Activated CD4-positive, alpha-beta T cell treated with anti-CD3 and anti-CD28 coated beads, Interleukin-10, Interleukin-2, amounts not matched to agents 100 ng/mL and 50 ng/mL, durations not matched to agents 16 hours and 8 hours (primary cell): ENCODE measurements around the gene INSIG1.

ENCODE experiments used
- DNase-seq: peaks from one replicate; pipeline ENCODE4 v3.0.0-alpha.2; 2020

Gene INSIG1

DNA sequence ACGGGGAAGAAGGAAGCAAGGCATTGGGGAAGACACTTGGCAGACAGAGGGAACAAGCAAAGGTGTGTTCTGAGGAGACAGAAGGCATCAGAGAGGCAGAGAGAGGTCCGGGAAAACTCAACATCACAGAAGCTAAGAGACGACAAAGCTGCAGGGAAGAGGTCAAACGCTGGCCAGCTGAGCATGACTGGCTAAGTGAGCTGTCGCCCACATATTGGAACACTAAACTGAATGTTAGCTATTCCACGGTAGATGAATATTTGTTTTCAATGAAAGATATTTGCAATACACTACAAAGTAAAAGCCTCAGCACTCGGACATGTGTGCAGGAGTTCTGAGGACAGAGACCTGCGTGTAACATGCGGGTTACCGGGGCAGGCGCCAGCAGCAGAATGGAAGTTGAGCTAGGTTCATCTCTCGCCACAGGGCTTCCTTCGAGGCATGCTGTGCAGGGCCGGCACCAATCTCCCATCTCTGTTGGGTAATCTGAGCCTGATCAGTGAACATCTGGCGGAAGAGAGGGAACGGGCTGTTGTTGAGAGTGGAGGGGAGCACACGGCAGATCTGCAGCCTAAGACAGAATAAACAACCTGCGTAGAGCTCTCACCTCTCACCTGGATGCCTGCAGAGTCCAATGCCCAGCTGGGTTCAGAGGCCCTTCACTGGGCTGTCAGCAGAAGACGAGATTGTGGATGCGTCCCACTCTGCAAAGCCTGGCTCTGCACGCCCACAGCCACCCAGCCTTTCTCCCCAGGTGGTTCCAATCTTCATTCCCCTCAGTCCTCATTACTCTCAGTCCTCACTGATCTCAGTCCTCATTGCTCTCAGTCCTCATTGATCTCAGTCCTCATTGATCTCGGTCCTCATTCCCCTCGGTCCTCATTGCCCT is 35.9 kb downstream of the INSIG1 start:
- no peak for DNase-seq

DNA sequence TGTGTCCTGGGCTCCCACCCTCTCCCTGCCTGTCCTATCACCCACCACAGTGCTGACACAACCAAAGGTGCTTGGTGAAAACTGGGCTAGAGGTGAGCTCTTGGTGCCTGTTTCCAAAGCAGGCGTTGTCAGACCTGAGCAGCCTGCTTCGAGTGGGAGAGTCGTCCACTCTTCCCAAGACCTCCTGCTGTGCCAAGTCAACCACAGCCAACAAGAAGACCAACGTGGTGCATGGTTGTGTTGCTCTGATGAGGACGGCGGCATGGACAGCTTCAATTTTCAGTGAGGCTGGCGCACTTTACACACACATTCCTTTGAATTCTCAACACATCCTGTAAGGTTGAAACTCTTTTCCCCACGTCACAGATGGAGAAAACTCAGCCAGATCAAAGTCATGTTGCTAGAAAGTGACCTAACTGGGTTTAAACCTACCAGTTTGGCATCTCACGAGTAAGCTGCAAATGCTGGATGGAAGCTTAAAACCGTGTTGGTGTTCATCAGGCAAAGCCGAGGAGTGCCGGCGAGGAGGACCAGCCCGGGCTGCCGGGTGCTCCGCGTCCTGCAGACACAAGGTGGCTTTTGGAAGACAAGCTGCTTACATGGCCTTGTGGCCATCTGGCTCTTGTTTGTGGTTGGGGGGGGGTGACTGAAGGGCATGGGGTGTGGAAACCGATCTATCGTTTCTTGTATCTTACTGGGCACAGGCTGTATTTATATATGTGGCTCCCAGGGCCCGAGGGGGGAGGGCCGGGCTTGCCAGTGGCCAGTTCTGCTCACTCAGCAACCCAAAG is 39.3 kb downstream of the INSIG1 start:
- DNase-seq: no peak

DNA sequence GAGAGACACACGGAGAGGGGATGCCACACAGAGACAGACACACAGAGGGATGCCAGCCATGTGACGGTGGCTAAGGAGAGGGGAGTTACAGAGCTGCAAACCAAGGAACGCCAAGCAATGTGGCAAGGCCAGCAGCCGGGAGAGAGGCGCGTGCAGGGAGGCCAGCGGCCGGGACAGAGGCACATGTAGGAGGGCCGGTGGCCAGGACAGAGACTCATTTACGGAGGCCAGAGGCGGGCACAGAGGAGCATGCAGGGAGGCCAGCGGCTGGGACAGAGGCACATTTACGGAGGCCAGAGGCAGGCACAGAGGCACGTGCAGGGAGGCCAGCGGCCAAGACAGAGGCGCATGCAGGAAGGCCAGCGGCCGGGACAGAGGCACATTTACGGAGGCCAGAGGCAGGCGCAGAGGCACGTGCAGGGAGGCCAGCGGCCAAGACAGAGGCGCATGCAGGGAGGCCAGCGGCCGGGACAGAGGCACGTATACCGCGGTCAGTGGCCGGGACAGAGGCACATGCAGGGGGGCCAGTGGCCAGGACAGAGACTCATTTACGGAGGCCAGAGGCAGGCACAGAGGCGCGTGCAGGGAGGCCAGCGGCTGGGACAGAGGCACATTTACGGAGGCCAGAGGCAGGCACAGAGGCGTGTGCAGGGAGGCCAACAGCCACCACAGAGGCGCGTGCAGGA is 40.4 kb downstream of the INSIG1 start:
- no peak for DNase-seq

DNA sequence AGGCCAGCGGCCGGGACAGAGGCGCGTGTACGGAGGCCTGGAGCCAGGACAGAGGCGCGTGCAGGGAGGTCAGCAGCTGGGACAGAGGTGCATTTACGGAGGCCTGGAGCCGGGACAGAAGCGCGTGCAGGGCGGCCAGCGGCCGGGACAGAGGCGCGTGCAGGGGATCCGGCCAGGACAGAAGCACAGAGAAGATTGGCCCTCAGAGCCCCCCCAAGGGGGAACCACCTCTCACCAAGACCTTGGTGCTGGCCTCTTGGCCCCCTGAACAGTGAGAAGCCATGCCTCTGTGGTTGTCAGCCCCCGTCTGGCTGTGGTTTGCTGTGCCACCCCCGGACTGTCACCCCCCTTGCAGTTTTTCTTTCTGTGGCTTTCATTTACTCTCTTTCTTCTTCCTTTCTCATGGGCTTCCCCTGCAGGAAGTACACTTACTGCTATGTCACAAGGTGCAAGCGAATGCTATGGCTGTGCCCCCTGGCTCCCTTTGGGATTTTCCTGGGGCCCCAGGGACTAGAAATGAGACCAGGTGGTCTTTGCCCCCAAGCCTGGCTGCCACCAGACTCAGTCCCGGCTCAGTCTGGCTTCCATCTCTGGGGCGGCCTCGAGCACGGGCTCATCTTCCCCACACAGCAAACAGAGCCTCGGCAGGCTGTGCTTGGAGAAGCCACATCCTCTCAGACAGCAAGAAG is 41.1 kb downstream of the INSIG1 start:
- no peak for DNase-seq

DNA sequence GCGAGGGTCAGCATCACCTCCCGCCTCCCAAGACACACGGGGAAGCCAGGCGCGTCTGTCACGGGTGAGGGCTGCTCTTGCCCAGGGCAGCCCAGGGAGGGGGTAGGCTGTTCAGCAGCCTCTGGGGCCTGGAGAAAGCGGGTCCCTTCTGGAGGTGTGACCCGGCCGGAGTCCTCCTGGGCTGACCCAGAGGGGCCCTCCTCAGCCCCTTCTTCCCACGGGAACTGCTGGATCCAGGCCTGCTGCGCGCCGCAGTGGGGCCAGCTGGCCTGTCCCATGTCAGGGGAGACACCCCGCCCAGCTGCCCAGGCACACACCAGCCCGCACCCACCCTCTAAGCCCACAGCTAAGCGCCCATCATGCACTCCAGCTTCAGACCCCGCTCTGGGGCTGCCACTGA is 41.8 kb downstream of the INSIG1 start:
- DNase-seq: no peak

DNA sequence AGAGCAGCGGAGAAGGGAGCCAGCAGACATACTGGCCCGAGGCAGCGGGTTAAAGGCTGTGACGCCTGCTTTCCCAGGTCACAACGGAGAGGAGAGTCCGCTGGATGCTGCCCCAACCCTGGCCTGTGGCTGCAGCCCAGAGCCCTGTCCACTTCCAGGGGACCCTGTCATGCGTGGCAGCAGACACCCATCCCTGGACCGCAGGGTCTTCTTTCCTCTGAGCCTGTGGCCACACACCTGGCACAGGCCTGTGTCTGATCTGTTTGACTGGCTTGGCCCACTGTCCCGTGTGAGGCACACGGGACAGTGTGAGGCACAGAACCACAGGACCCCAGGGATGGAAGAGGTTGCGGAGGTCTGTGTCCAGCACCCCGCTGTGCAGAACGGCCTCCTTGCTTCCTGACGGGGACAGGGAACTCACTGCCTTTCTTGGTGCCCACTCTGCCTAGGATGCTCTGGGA is 42.4 kb downstream of the INSIG1 start:
- DNase-seq: no peak

DNA sequence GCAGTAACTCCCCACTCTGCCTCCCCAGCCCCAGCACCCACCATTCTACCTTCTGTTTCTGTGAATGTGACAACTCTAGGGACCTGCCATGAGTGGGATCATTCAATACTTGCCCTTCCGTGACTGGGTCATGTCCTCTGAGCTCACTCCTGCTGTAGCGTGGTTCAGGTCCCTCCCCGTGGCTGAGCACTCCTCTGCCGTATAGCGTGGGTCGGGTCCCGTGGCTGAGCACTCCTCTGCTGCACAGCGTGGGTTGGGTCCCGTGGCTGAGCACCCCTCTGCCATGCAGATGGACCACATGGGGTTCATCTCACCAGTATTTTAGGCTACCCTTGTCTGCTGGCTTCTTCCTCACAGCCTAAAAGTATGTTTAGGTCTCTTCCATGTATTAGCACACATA is 43.0 kb downstream of the INSIG1 start:
- no peak for DNase-seq

DNA sequence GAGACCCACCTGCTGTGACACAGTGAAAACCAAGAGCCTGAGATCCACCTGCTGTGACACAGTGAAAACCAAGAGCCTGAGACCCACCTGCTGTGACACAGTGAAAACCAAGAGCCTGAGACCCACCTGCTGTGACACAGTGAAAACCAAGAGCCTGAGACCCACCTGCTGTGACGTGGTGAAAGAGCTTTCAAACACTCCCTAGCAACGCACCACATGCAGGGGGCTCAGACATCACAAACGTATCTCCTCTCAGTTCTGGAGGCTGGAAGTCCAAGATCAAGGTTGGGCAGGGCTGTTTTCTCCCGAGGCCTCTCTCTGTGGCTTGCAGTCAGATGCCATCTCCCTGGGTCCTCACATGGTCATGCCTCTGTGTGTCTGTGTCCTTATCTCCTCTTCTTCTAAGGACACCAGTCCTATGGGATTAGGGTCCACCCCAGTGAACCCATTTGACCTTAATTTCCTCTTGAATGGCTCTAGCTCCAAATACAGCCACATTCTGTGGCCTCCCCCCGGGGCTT is 43.8 kb downstream of the INSIG1 start:
- DNase-seq: no peak

DNA sequence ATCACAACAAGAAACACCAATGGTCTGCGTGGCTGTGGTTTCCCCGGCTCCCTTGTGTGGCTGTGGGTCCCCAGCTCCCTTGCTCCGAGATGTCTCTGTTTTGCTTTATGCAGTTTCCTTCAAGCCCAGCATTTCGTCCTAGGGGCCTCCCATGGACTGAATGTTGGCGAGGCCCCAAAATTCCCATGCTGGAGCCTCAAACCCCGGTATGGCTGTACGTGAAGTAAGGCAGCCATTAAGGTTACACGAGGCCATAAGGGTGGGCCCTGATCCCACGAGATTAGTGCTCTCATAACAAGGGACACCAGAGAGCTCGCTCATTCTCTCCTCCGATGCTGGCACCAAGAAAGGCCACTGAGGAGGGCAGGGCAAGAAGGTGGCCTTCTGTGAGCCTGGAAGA is 44.6 kb downstream of the INSIG1 start:
- no peak for DNase-seq

DNA sequence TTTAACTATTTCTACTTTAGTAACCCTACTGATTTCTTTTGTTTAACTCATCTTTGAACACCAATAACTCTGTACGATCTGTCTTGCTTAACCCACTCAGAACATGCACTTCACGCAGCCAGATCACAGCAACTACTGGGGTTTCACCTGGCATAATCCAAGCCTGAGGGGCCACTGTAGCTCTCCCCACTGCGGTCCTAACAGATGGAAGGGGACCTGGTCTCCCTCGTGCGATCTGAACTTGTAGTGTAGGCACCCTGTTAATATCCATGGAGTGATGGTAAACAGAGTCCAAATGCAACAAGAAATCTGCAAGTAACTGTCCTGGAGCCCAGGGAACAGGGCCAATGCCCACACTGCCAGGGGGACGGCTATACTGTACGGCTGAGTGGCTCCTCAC is 45.5 kb downstream of the INSIG1 start:
- no peak for DNase-seq

DNA sequence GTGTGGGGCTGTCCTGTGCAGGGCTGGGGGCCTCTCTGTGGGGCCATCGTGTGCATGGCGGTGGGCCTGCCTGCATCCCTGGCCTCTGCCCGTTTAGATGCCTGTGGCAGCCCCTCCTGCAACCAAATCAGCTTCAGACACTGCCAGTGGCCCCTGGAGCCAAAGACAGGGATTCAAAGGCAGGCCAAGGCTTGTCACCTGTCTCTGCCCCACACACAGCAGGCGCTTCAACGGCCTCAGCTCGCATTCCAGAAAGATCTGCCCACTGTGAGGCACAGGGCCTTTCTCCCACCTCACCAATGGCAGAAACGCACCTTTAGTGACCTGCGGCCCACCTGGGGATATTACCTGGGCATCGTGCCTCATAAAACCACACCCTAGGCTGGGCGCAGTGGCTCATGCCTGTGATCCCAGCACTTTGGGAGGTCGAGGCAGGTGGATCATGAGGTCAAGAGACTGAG is 46.0 kb downstream of the INSIG1 start:
- no peak for DNase-seq

DNA sequence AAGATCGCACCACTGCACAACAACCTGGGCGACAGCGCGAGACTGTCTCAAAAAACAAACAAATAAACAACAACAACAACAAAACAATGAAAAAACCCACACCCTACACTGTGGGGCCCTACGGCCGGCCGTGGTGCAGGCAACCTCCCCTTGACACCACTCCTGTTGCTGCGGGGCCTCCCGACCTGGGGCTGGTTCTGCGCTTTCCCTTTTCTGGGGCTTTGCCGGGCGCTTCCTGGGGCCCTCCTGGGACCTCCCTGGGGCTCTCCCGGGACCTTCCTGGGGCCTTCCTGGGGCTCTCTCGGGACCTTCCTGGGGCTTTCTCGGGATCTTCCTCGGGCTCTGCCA is 46.6 kb downstream of the INSIG1 start:
- no peak for DNase-seq

DNA sequence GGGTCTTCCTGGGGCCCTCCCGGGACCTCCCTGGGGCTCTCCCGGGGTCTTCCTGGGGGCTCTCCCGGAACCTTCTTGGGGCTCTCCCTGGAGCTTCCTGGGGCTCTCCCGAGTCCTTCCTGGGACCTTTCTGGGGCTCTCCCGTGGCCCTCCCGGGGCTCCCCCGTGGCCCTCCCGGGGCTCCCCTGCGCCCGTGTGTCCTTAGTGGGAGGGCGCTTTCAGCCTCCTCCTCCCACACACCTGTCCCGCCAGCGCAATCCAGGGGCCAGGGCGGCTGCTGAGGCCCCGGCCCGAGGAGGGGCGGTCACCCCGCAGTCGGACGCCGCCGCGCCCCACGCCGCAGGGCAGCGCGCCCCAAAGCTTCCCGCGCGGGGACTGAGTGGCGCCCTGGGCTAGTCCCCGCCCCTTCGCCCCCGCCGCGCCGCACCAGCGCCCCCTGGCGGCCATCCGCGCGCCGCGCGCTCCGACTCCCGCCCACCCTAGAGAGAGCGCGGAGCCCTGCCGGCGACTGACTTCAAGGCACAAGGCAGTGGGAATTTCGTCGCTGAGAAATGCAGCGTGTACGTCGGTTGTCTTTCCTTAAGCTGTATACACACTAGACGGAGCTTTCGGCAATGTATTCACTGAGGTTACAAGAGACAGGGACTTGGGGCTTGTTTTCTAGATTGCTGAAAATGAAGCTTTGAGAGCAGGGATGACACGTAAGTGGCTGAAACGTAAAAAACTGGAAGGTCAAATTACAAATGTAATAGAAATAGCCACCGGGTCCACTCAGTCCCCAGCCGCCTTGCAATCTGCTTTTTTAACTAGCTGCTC is 47.1 kb downstream of the INSIG1 start:
- peak; percentile 87 for DNase-seq

DNA sequence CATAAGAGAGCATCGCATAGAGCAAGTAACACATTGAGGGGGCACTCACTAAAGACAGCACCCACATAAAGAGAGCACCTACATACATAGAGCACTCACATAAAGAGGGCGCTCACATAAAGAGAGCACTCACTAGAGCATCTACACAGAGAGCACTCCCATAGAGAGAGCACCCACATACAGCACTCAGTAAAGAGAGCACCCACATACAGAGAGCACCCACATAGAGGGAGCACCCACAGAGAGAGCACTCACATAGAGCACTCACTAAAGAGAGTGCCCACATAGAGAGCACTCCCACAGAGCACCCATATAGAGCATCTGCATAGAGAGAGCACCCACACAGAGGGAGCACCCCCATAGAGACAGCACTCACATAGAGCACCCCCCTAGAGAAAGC is 47.8 kb downstream of the INSIG1 start:
- DNase-seq: no peak

DNA sequence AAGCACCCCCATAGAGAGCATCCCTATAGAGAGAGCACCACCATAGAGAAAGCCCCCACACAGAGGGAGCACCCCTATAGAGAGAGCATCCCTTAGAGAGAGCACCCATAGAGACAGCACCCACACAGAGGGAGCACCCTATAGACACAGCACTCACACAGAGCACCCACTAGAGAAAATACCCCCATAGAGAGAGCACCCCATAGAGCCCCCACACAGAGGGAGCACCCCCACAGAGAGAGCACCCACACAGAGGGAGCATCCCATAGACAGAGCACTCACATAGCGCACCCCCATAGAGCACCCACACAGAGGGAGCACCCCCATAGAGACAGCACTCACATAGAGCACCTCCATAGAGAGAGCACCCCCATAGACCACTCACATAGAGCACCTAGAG is 48.6 kb downstream of the INSIG1 start:
- DNase-seq: no peak

DNA sequence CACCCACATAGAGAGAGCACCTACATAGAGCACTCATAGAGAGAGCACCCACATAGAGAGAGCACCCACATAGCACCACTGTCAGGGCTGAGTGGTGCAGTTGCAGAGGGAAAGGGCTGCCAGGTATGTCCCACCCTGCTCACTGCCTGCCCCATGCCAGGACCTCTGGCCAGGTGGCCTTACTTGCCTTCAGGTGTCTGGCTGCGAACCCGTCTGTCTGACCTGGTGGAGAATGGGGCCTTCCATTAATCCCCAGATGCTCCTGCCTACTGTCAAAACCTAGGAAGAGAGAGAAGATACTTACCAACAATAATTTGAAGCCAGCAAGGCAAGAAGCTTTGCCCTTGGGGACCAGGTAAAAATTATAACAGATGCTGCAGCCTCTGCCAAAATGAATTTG is 51.1 kb downstream of the INSIG1 start:
- no peak for DNase-seq

DNA sequence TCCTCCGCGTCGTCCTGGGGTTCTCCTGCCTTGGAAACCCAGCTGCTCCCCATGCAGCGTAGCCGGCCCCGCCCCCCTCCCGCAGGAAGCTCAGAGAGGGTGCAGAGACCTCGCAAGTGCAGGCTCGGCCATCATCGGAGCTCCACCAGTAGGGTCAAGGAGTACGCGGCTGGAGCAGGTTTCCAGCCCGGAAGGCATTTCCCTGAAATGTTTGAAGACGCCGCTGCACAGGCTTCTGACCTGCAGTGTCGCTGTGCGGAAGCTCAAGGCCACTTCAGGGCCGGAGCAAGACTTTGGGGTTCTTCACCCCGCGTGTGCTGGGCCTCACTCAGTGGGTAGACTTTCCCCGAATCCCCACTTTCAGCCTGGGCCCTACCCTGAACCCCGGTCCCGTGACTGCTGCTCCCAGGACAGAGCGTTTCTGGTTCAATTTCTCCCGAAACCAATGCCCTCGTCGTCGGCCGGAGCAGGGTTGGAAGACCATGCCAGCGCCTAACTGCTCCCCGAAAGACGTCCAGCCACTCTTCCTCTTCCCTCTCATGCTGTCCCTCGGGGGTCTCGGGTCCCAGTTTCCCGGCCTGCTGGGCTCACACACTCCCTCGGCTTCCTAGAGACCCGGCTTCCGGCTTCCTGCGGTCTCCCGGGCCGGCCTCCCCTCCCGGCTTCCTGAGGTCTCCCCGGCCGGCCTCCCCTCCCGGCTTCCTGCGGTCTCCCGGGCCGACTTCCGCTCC is 52.1 kb downstream of the INSIG1 start:
- DNase-seq: no peak

DNA sequence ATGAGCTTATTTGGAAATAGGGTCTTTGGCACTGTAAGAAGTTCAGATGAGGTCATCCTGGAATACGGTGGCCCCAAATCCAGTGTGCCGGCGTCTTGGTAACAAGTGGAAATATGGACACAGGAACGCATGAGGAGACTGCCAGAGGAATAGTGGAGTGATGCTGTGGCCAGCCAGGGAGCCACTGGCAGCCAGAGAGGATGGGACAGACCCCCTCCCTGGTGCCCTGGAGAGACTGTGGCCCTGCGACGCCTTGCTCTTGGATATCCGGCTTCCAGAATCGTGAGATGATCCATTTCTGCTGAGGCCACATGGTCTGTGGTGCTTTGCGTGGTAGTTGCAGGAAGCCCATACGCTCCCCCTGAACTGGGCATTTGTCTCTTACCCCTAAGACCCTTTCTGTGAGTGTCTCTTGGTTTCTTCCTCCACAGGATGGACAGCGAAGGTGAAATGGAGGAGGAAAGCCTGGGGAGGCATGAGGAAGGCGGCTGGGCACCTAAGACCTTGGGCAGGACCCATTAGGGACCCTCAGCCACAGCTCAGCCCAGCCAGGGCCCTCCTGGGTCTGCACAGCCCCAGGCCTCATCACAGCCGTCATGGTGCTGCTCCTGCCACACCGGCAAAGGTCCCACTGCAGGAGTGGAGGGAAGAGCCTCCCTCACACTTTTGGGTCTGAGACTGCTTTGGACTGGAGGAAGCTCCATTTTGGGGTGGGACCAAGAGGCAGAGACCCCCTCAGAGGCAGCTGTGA is 53.6 kb downstream of the INSIG1 start:
- DNase-seq: no peak

DNA sequence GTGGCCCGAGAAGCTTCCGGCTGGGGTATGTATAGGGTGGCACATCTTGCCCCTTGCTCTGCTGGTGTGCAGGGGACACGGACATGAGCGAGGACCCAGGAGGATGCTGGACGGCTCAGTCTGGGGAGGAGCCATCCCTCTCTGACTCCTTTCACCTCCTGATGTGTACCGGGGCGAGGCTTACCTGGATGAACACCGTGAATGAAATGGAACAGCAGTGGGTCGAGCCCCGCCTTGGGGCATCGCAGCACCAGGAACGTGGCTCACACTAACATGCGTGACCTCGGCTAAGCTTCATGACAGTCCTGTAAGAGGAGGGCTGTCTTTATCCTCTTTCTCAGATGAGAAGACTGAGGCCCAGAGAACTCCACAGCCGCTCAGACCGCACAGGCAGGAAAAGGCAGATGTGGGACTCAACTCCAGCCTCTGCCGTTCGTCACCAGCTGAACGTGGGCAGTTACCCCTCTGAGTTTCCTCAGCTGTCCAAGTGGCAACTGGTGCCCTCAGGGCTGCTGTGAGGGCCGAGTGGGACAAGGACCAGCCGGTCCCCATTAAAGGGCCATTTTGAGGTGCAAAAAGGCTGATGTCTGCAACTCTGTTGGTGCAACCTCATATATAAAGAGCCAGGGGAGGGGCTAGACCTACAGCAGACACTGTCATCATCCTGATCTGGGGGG is 54.5 kb downstream of the INSIG1 start:
- no peak for DNase-seq

DNA sequence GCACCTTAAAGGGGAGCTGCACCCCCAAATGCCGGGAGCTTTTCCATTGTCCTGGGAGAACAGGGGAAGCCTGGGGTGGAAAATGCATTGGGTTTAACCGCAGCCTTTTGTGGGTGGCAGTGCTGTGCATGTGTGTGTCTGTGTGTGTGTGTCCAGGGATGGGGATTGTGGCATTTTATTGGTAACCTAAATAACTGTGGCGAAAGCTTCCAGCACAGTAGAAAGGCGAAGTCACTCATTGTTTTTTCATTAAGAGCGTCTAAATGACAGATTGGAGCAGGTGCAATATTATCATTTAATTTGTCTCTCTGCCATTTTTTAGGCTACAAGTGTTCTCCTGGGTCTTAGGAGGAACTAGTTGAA is 55.1 kb downstream of the INSIG1 start:
- DNase-seq: no peak
